HG02642 (cell line): Measurements from ENCODE around the gene COL4A2.
"Not testable (repeated sequence)": the region's sequence is repeated elsewhere in the genome, so short reads cannot be mapped to it uniquely, and the experiment has no call there.

Experiments
- ATAC-seq: cut with Tn5 transposase; IDR thresholded peaks from one replicate; pipeline ENCODE4 v1.9.1; 2021; ENCODE audit warnings: mild to moderate bottlenecking; ENCODE audit not compliant: unreplicated experiment, poor library complexity

COL4A2 gene

GRCh38 chr13:110479648-110480047 is 172.6 kb downstream of the COL4A2 start:
- ATAC-seq: no peak

DNA sequence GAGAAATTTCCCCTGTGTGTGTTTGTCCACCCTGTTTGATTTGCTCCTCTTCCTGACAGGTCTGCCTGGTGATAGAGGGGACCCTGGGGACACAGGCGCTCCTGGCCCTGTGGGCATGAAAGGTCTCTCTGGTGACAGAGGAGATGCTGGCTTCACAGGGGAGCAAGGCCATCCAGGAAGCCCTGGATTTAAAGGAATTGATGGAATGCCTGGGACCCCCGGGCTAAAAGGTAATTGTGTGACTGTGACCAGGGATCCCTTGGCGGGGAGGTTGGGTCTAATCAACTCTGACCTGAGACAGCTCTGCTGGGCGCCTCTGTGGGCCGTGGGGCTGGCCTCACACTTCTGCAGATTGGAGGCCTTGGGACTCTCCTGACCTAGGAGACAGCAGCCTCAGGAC is 173.1 kb downstream of the COL4A2 start:
- ATAC-seq: no peak

GRCh38 chr13:110483386-110483968 is 176.4 kb downstream of the COL4A2 start:
- ATAC-seq: no peak

- no peak for ATAC-seq
These were observed 177.4 kb downstream of the COL4A2 start for GRCh38 chr13:110484290-110485048.

DNA sequence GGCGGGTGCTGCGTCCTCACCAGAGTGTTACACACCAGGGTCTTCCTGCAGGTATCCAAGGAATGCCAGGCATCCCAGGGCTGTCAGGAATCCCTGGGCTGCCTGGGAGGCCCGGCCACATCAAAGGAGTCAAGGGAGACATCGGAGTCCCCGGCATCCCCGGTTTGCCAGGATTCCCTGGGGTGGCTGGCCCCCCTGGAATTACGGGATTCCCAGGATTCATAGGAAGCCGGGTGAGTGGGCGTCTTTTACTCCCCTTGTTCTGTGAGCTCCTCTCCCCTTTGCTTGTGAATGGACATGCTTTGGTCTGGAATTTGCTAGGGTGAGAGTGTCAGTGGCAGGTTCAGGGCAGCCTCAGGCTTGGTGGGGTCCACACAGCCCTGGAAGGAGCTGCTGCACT is 178.5 kb downstream of the COL4A2 start:
- no peak for ATAC-seq

GRCh38 chr13:110486061-110486715 is 179.1 kb downstream of the COL4A2 start:
- no peak for ATAC-seq

- ATAC-seq: not testable (repeated sequence)
These were observed 179.8 kb downstream of the COL4A2 start for GRCh38 chr13:110486880-110487279.

- ATAC-seq: no peak
These were observed 183.1 kb downstream of the COL4A2 start for GRCh38 chr13:110490009-110490770.

DNA sequence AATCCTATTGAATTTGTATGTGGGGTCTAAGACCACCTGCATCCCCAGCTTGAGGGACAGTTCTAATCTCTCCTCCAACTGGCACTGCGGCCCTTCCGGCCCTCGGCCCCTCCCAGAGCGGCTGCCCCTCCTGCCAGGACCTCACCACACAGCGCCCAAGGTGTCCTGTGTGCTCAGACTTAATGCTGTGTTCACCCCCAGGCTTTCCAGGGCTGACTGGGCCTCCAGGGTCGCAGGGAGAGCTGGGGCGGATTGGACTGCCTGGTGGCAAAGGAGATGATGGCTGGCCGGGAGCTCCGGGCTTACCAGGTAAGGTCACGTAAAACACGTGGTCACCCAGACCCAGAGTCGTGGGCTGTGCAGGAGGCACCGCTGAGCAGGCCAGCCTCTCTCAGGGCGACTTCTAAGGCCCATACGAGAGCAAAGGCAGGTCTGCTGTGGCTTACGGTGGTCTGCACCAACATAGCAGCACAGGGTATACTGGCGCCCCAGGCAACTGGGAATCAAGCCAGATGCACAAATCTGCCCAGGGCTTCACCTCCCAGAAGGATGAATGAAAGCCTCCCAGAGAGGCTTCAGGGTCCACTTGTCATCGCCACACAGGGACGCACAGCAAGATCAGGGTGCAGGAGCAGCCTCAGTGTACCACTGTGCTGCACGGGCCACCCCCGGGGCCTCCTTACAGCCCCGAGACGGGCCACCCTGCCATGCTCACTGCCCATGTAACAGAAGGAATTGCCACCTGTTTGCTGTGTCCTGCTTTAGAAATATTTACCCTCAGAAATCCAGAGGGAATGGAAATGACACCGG is 185.0 kb downstream of the COL4A2 start:
- no peak for ATAC-seq

GRCh38 chr13:110492679-110493593 is 185.9 kb downstream of the COL4A2 start:
- no peak for ATAC-seq

- ATAC-seq: no peak
These were observed 186.5 kb downstream of the COL4A2 start for GRCh38 chr13:110493613-110494012.

- no peak for ATAC-seq
These were observed 188.3 kb downstream of the COL4A2 start for GRCh38 chr13:110495376-110495775.

DNA sequence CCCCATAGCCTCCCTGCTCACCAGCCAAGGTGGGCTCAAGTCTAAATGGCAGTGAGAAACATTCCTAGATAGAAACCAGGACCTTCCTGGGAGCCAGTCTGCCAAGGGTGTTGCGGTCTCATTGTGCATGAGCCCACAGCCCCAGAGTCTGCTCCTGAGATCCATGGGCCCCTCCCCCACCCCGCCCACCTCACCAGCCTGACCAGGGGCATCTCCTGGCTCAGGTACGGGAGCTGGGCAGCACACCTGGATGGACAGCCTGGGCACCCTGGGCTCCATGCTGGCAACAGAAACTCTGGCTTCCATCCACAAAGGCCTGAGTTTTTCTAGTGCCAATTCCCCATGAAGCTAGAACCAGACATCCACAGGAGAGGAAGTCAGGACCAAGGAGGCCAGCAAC is 188.8 kb downstream of the COL4A2 start:
- ATAC-seq: no peak

GRCh38 chr13:110496281-110496680 is 189.2 kb downstream of the COL4A2 start:
- ATAC-seq: no peak

DNA sequence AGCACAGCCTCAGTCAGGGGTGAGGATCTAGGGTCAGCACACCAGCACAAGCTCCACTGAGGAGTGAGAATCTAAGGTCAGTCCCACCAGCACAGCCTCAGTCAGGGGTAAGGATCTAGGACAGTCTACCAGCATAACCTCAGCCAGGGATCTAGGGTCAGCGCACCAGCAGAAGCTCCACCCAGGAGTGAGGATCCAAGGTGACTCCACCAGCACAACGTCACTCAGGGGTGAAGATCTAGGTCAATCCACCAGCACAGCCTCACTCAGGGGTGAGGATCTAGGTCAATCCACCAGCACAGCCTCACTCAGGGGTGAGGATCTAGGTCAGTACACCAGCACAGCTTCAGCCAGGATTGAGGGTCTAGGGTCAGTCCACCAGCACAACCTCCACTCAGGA is 189.9 kb downstream of the COL4A2 start:
- ATAC-seq: no peak

GRCh38 chr13:110497896-110498295 is 190.8 kb downstream of the COL4A2 start:
- not testable (repeated sequence) for ATAC-seq

DNA sequence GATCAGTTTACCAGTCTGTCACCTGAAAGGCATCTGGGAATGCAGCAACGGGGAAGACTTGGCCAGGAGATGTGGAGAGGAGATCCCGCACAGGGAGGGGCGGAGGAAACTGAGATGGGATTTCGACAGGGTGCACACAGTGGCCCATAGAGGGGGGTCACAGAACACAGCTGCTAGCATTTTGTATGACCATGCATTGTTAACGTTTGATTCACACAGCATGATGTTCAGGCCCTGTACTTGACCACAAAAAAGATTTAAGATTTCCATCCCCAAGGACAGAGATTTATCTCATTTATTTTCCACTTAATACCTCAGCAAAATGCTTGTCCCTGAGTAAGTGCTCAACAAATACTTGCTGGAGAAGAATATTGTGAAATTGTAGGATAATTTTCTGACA is 191.2 kb downstream of the COL4A2 start:
- ATAC-seq: no peak

DNA sequence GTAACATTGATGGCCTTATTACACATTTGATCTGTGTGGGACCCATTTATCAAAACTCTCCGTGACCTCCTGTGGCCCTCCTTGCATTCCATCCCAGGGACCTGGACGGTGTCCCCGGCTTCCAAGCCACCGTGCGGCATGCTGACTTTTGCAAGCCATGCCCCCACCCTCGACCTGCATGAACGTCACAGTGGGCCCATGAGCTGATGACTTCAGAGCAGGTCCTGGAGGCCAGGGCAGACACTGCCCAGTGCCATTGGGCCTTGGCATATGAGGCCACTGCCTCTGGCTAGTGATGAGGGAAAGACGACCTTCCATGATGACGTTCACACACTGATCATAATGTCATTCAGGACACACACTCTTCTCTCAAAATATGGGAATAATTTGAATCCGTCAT is 191.7 kb downstream of the COL4A2 start:
- ATAC-seq: no peak
